Uterus (tissue), 4 donors: ENCODE measurements around the gene MRI1. TPM values are rescaled to one million over a fixed set of nuclear protein-coding genes. Genes with fewer than 3 reads are reported as not detected.
"Not testable (repeated sequence)": the region's sequence is repeated elsewhere in the genome, so short reads cannot be mapped to it uniquely, and the experiment has no call there.

ENCODE experiments used
- DNase-seq, 2 donors: peaks; one replicate each; pipeline ENCODE4 v3.0.0-alpha.2; 2019 to 2020
- H3K27ac ChIP-seq, 2 donors: fragments of 200-600 bp; sonication (generic); 1 replicate in 1 of 2; 2 replicates in 1 of 2; pipeline ENCODE4 v1.5.1; 2016 to 2018
- H3K27me3 ChIP-seq, 2 donors: fragments of 200-600 bp; sonication (generic); one replicate each; pipeline ENCODE4 v1.5.1; 2018 to 2019; ENCODE audit warnings: control low read depth in 1 of 2
- H3K36me3 ChIP-seq, 2 donors: fragments of 200-600 bp; sonication (generic); one replicate each; pipeline ENCODE4 v1.5.1; 2019; ENCODE audit warnings: control low read depth in 1 of 2
- H3K4me1 ChIP-seq, 2 donors: fragments of 200-600 bp; sonication (generic); one replicate each; pipeline ENCODE4 v1.5.1; 2018 to 2019; ENCODE audit warnings: control low read depth in 1 of 2
- H3K4me3 ChIP-seq, 2 donors: fragments of 200-600 bp; sonication (generic); 1 replicate in 1 of 2; 2 replicates in 1 of 2; pipeline ENCODE4 v1.5.1; 2018 to 2019; ENCODE audit warnings: mild to moderate bottlenecking in 1 of 2
- H3K9me3 ChIP-seq, 2 donors: fragments of 200-600 bp; sonication (generic); one replicate each; pipeline ENCODE4 v1.5.1; 2019; ENCODE audit warnings: control low read depth in 1 of 2
- POLR2A ChIP-seq, 2 donors: fragments of 450-650 bp; IDR thresholded peaks; one replicate each; pipeline ENCODE4 v1.6.1; 2016; ENCODE audit warnings: antibody characterized with exemption in 2 of 2, mild to moderate bottlenecking in 1 of 2, moderate library complexity in 1 of 2
- intact Hi-C: fragments of 100-400 bp; cut with DNase I; formaldehyde crosslinking; loops from one replicate; pipeline ENCODE4 v1.15.1; 2023; ENCODE audit warnings: low total_unique reads
- total RNA-seq, 4 donors: library from RNA; depleted of rRNA in 3 of 4; stranded (reverse); fragments of >200 nt in 3 of 4; gene quantifications; one replicate each; pipeline versions ENCODE4 v1.1.0 to v1.2.4, GENCODE V29; 2014 to 2023
- TF ChIP-seq, protein P1 (sequence below), 4 experiments: fragments of 200-600 bp in 2 of 4; fragments of 450-650 bp in 2 of 4; sonication (generic) in 2 of 4; IDR thresholded peaks; one replicate each; pipeline ENCODE4 v1.5.1; 2016 to 2019; ENCODE audit warnings: antibody characterized with exemption in 4 of 4, mild to moderate bottlenecking in 2 of 4, moderate library complexity in 1 of 4
- donor health status: DM: yes; HTN: yes; CAD: no.

Gene MRI1
- total RNA-seq, 4 donors from 2014 or later = 33.3 to 62.4 (median 45.9) TPM

DNA sequence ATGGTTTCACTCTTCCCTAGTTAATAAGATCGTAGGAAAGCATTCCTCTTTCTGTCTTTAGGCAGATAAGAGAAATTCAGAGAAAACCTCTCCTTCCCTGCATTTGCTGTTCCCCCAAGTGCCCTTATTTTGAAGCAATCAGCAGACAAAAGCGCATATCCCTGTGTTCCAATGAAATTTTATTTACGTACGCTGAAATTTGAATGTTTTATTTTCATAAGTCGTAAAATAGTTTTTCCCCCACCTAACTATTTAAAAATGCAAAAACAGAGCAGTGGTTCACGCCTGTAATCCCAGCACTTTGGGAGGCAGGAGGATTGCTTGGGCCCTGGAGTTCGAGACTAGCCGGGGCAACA is 17.2 kb upstream of the MRI1 start:
- peak overlapping the region; percentile 82 to 89 for H3K27ac ChIP-seq
- no peak for TF ChIP-seq POLR2A (IDR thresholded peaks at IDR 0.05)
- TF ChIP-seq, protein P1, sequence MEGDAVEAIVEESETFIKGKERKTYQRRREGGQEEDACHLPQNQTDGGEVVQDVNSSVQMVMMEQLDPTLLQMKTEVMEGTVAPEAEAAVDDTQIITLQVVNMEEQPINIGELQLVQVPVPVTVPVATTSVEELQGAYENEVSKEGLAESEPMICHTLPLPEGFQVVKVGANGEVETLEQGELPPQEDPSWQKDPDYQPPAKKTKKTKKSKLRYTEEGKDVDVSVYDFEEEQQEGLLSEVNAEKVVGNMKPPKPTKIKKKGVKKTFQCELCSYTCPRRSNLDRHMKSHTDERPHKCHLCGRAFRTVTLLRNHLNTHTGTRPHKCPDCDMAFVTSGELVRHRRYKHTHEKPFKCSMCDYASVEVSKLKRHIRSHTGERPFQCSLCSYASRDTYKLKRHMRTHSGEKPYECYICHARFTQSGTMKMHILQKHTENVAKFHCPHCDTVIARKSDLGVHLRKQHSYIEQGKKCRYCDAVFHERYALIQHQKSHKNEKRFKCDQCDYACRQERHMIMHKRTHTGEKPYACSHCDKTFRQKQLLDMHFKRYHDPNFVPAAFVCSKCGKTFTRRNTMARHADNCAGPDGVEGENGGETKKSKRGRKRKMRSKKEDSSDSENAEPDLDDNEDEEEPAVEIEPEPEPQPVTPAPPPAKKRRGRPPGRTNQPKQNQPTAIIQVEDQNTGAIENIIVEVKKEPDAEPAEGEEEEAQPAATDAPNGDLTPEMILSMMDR (IDR thresholded peaks at IDR 0.05) = no peak
- H3K36me3 ChIP-seq = no peaks in the 10 kb centered on the region
- peak overlapping the region; percentile 64 to 71 for H3K4me3 ChIP-seq
- H3K27me3 ChIP-seq = no peaks in the 10 kb centered on the region
- no peaks in the 10 kb centered on the region for H3K9me3 ChIP-seq
- DNase-seq = no peak
- intact Hi-C loops = no loop called here
- no peaks in the 10 kb centered on the region for H3K4me1 ChIP-seq

DNA sequence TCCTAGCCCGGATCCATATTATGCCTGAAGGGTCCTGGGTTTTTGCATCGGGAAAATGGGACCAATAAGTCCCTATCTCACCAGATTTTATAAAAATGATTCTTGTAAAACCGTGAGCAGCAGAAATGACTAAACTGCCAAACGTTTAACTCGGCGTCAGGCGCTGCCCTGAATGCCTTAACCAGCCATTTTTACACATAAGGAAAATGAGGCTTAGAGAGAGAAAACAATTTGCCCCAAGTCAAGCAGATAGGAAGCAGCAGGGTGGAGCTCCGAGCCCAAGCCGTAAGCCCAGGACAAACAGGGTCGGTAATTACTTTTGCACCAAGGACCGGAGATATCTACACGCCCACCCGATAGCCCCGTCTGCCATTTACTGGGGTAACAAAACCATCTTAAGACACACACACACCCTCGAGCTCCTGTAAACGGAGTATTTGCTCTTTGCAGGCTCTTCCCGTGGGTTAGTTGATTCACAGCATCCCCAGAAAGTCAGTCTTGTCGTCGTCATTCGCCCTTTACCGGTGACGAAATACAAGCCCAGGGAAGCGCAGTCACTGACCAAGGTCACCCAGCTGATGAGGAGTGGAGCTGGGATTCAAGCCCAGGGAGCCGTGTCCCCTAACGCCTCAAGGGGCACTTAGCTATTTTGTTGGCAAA is 16.0 kb upstream of the MRI1 start:
- H3K4me1 ChIP-seq = no peaks in the 10 kb centered on the region
- H3K4me3 ChIP-seq = peak overlapping the region; percentile 64 to 71
- no peaks in the 10 kb centered on the region for H3K9me3 ChIP-seq
- intact Hi-C loops = no loop called here
- no peak for TF ChIP-seq POLR2A (IDR thresholded peaks at IDR 0.05)
- TF ChIP-seq, protein P1 (IDR thresholded peaks at IDR 0.05) = no peak
- no peaks in the 10 kb centered on the region for H3K36me3 ChIP-seq
- no peak for DNase-seq
- peak overlapping the region; percentile 82 to 89 for H3K27ac ChIP-seq
- no peaks in the 10 kb centered on the region for H3K27me3 ChIP-seq

GRCh38 chr19:13751436-13751835 is 12.9 kb upstream of the MRI1 start:
- no peak for DNase-seq
- no peaks in the 10 kb centered on the region for H3K4me1 ChIP-seq
- H3K36me3 ChIP-seq = no peaks in the 10 kb centered on the region
- H3K4me3 ChIP-seq = no peak overlapping the region
- H3K27me3 ChIP-seq = no peaks in the 10 kb centered on the region
- no peak overlapping the region for H3K27ac ChIP-seq
- intact Hi-C loops = no loop called here
- no peak for TF ChIP-seq POLR2A (IDR thresholded peaks at IDR 0.05)
- TF ChIP-seq, protein P1 (IDR thresholded peaks at IDR 0.05) = no peak
- no peaks in the 10 kb centered on the region for H3K9me3 ChIP-seq

DNA sequence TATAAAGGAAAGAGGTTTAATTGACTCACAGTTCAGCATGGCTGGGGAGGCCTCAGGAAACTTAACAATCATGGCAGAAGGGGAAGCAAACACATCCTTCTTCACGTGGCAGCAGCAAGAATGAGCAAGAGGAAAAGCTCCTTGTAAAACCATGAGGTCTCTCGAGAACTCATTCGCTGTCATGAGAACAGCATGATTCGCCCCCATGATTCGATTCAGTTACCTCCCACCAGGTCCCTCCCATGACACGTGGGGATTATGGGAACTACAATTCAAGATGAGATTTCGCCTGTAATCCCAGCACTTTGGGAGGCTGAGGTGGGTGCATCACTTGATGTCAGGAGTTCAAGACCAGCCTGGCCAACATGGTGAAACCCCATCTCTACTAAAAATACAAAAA is 10.7 kb upstream of the MRI1 start:
- H3K36me3 ChIP-seq, intact Hi-C loops, DNase-seq, H3K4me1 ChIP-seq, H3K4me3 ChIP-seq, H3K27me3 ChIP-seq, H3K27ac ChIP-seq, H3K9me3 ChIP-seq: not testable (repeated sequence)

DNA sequence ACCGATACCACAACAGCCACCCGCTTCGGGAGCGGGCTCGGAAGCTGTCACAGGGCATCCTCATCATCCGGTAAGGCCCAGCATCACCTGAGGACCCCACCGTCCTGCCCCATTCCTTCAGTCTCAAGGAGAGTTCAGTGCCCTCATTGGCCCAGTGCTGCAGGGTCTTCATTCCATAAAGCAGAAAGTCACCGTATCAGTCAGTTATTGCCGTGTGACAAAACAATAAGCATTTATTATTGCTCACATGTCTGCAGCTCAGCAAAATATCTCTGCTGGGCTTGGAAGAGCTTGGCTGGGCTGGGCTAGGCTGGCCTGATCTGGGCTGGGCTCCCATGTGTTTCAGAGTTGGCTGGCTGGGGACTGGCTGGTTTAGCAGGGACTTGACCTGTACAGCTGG is 8.1 kb upstream of the MRI1 start:
- no peaks in the 10 kb centered on the region for H3K4me1 ChIP-seq
- no peaks in the 10 kb centered on the region for H3K27me3 ChIP-seq
- TF ChIP-seq POLR2A (IDR thresholded peaks at IDR 0.05) = no peak
- TF ChIP-seq, protein P1 (IDR thresholded peaks at IDR 0.05) = no peak
- H3K9me3 ChIP-seq = no peaks in the 10 kb centered on the region
- H3K27ac ChIP-seq = no peak overlapping the region
- intact Hi-C loops = no loop called here
- no peaks in the 10 kb centered on the region for H3K36me3 ChIP-seq
- no peak overlapping the region for H3K4me3 ChIP-seq
- DNase-seq = no peak
